NB4 (cell line): ENCODE results near the gene WASF3.

Source experiments
- DNase-seq: peaks from one replicate; pipeline ENCODE4 v3.0.0; 2010; ENCODE audit warnings: low read depth
- H3K4me3 ChIP-seq: one replicate; pipeline ENCODE4 v1.5.1; 2011; ENCODE audit warnings: mild to moderate bottlenecking, low read depth, low read length, moderate library complexity
- MYC ChIP-seq: IDR thresholded peaks from 2 replicates; pipeline ENCODE4 v1.6.1; 2011; ENCODE audit warnings: low read depth, low read length
- POLR2A ChIP-seq: IDR thresholded peaks from 2 replicates; pipeline ENCODE4 v1.6.1; 2011; ENCODE audit warnings: mild to moderate bottlenecking; ENCODE audit not compliant: insufficient read length; ENCODE audit errors: extremely low read depth
- TF ChIP-seq, protein P1 (sequence below): IDR thresholded peaks from 2 replicates; pipeline ENCODE4 v1.6.1; 2011; ENCODE audit warnings: low read depth, low read length
- TF ChIP-seq, protein P2 (sequence below): IDR thresholded peaks from one replicate; pipeline ENCODE4 v1.5.1; 2012; ENCODE audit warnings: low read depth, low read length

The WASF3 gene

DNA sequence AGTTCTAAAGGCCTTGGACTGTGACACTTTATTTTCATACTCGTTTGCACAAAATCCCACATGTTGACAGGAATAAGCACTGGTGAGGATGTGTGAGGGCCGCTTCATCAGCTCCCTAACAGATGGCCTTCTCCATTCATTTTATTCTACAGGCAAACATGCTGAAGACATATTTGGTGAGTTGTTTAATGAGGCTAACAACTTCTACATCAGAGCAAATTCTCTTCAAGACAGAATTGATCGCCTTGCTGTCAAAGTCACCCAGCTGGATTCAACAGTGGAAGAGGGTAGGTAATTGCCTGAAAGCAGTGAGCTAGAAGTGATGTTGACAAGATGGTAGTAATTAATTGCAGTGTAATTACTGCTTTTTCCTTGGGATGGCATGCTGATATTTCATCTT, 107.4 kb downstream of the WASF3 start:
- H3K4me3 ChIP-seq: no peak overlapping the region
- no peak for DNase-seq
- TF ChIP-seq MYC (no peak), POLR2A (no peak)
- TF ChIP-seq, protein P1, sequence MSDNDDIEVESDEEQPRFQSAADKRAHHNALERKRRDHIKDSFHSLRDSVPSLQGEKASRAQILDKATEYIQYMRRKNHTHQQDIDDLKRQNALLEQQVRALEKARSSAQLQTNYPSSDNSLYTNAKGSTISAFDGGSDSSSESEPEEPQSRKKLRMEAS: no peak
- TF ChIP-seq, protein P2, sequence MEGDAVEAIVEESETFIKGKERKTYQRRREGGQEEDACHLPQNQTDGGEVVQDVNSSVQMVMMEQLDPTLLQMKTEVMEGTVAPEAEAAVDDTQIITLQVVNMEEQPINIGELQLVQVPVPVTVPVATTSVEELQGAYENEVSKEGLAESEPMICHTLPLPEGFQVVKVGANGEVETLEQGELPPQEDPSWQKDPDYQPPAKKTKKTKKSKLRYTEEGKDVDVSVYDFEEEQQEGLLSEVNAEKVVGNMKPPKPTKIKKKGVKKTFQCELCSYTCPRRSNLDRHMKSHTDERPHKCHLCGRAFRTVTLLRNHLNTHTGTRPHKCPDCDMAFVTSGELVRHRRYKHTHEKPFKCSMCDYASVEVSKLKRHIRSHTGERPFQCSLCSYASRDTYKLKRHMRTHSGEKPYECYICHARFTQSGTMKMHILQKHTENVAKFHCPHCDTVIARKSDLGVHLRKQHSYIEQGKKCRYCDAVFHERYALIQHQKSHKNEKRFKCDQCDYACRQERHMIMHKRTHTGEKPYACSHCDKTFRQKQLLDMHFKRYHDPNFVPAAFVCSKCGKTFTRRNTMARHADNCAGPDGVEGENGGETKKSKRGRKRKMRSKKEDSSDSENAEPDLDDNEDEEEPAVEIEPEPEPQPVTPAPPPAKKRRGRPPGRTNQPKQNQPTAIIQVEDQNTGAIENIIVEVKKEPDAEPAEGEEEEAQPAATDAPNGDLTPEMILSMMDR: no peak

DNA sequence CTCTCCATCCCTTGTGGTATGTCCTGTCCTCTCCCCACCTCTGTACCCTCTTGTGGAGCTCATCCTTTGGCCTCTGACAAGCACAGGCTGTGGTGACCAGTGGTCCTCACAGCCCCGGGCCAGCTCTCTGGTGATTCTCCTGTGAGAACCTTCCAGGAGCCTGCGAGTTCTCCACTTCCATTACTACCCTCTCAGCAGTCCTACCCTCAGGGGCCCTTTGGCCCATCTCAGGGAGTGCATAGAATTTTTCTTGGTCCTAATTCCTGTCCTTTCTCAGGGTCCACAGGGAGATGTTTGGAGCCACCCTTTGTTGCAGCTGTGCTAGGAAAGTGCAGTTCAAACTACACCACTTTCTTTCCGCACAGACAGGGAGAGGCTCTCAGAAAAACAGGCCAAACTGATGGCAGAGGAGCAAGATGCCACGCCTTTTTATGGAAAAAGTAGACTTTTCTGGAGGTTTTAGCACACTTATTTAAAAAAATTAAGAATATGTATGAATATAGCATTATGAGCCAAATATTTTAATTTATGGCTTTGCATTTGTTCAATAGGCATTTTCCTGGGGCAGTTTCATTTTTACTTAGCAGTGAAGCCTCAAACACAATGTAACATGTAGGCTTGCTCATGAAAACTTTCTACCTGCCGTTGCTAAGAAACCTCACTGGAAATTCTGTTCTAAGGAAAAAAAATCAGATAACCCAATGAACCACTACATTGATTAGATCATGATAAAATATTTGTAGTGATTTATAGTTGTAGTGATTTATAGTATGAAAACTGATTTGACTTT, 111.1 kb downstream of the WASF3 start:
- TF ChIP-seq MYC: no peak
- TF ChIP-seq, protein P1: no peak
- TF ChIP-seq, protein P2: no peak
- TF ChIP-seq POLR2A: no peak
- DNase-seq: no peak
- H3K4me3 ChIP-seq: no peak overlapping the region

DNA sequence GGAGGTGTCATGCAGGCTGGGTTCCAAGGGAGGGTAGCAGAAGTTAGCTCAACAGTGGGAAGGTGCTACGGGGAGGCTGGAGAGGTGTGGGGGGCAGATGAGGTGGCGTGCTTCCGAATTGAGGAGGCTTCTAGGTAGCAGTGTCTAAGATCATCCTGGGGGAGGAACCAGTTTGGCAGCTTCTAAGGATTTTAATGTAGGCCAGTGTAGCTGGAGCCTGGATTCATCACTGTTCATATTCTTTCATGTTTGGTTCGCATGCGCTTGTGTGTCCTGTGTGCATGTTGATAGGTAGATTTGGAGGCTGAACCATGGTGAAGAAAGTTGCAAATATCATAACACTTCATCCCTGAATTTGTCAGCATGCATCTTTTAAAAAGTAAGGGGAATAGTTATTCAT, 116.4 kb downstream of the WASF3 start:
- DNase-seq: no peak
- no peak overlapping the region for H3K4me3 ChIP-seq
- no peak for TF ChIP-seq MYC
- TF ChIP-seq, protein P1: no peak
- TF ChIP-seq, protein P2: no peak
- TF ChIP-seq POLR2A: no peak

DNA sequence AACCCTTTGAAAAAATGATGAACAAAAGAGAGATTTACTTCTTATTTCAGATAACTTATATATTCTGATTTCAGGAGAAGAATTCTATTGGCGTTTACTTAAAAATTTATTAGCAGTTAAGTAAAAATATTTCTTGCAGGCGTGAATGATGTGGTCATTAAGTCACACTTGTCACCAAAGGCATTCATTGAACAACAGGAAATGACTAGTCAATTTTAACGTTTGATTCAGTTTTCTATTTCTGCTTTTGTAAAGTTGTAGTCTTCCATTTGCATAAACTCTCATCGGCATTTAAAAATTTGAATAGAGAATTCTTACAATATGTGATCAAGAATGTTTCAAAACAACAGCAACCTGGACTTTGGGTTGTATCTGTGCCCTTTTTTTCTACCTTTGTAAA, 119.7 kb downstream of the WASF3 start:
- H3K4me3 ChIP-seq: no peak overlapping the region
- peak; percentile 36 for DNase-seq

DNA sequence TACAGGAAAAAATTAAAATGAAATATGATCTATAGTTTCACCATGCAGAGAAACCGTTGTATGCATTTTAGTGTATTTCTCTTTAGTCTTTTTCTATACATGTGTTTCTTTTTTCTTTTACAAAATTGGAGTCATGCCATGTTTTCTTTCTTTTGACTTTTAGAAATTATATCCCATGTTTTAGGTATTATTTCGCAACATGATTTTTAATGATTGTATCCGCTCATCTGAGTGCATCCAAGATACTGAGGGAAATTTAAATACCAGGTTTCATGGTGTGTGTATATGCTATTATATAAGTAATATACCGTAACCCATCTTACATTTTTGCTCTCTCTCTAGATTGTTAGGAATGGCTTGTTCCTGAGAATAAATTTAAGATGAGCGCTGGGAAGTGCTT, 120.8 kb downstream of the WASF3 start:
- TF ChIP-seq MYC (no peak), POLR2A (no peak)
- TF ChIP-seq, protein P1: no peak
- TF ChIP-seq, protein P2: no peak
- no peak for DNase-seq
- H3K4me3 ChIP-seq: no peak overlapping the region

More for the DNA sequence above, 119.7 kb downstream of the WASF3 start:
- TF ChIP-seq, protein P2: no peak
- TF ChIP-seq MYC (no peak), POLR2A (no peak)
- TF ChIP-seq, protein P1: no peak

DNA sequence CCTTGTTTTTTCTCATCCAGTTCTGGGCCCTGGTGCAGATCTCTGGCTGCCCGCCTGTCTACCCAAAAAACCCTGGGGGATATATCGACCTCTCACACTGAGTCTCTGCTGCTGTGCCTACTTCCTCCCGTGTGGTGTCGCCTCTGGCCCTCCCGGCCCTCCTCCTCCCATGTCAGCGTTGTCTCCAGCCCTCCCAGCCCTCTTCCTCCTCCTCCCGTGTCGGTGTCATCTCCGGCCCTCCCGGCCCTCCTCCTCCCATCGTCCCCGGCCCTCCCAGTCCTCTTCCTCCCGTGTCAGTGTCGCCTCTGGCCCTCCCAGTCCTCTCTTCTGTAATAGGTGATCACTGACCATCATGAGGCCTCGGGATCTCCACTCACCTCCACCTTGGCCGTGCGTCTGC, 121.3 kb downstream of the WASF3 start:
- H3K4me3 ChIP-seq: no peak overlapping the region
- TF ChIP-seq MYC (no peak), POLR2A (no peak)
- TF ChIP-seq, protein P2: no peak
- TF ChIP-seq, protein P1: no peak
- no peak for DNase-seq
